HG03565 (cell line): ENCODE measurements around the gene HERC2.
"Not testable (repeated sequence)": the region's sequence is repeated elsewhere in the genome, so short reads cannot be mapped to it uniquely, and the experiment has no call there.

Experiments
- ATAC-seq: cut with Tn5 transposase; IDR thresholded peaks from one replicate; pipeline ENCODE4 v1.9.1; 2021; ENCODE audit warnings: mild to moderate bottlenecking, moderate library complexity; ENCODE audit not compliant: unreplicated experiment

The HERC2 gene

DNA sequence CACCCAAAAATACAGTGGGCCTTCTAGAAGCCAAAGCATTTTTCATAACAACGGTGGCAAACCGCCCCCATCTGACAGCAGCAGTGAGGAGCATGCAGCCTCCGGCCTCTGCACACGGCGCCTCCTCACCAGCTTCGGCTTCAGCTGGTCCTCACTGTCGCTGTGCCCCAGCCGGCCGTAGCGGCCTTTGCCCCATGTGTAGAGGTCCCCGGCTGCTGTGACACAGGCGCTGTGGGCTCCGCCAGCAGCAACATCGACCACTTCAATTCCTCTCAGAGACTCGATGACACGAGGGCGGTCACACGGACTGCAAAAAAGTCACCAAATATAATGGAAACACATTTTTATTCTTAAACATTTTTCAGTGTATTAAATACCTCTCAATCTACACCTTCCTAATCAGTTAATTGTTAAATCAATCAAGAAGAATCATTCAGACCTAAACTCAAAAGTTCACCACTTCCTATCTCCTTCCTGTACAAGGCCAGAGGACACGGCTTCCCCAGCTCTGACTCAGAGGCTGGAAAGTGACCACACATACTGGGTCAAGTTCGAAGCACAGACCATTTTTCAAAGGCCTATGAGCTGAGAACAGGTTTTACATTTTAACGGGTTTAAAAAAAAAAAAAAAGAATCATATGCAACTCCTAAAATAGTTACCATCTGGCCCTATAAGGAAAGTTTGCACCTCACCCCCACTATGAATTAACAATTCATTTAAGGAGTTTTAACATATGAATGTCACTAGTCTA lies 189.3 kb downstream of the HERC2 start:
- ATAC-seq, result no peak

DNA sequence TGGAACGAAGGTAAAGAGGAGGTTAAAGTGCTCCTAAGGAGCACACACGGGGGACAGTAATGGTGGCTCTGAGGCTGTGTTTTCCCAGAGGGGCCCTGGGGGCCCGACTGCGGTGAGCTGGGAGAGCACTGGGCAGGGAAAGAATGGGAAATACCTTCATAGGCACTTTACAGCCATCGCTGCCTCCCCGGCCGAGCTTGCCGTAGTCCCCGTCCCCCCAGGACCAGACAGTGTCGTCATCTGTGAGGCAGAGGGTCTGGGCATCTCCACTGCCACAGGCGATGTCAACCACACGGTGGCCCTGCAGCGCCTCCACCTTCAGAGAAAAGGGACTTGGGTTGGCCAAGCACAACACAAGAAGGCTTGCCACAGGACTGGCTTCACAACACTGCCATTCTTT lies 190.0 kb downstream of the HERC2 start:
- no peak for ATAC-seq

DNA sequence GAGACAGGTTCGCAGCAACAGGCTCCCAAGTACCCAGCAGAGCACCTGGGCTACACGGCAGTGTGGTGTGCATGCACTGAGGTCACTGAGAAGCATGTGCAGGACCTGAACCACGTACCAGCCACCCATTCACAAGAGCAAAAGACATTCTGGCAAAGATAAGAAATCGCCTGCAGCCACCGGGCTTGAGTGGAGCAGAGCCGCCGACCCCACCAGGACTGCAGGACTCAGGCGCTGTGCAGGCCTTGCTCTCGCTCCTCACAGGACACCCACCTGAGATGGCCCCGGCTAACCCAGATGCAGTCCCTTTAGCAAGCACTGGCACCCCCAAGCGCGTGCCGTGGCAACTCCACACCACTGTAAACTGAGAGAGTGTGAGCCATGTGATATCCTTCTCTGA lies 190.6 kb downstream of the HERC2 start:
- ATAC-seq, result no peak

DNA sequence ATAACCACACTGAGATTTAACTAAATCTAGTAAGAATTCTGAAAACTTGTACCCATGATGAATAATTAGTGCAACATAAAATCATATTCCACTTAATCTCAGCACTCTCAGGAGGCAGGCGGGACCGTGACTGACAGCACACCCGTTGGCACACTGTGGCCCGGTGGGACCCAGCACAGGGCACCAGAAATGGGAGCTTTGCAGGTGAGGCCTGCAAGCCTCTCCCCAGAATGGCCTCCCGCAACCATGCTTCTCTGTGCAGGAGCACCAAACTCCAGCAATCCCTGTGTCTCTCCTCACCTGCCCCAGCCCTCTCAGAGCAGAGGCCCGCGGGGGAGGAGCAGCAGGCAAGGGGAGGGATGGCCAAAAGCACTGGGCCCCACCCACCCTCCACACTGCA lies 191.3 kb downstream of the HERC2 start:
- ATAC-seq, result no peak

DNA sequence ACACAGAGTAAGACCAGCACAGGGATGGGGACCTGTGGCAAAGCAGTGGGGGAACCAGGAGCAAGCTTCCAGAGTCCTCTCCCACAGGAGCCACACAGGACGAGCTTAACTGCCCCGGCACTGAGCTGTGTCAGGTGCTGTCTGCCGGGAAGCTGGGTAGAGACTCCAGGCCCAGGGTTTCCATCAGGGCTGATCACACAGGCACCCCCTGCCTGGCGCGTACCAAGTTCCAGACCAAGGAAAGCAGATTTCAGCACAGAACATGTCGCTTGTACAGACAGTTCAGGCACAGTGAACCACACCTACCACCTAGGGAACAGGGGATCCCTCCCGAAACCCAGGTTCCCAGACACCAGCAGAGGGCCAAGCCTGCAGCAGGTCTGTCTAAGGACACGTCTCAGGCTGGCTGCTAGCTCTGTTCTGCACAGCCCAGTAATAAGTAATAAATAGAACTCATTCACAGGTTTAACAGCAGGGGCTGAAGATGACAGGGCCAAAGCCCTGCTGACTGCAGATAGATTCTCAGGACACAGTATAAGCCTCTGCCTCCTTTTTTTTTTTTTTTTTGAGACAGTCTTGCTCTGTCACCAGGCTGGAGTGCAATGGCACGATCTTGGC lies 192.6 kb downstream of the HERC2 start:
- ATAC-seq, result no peak

DNA sequence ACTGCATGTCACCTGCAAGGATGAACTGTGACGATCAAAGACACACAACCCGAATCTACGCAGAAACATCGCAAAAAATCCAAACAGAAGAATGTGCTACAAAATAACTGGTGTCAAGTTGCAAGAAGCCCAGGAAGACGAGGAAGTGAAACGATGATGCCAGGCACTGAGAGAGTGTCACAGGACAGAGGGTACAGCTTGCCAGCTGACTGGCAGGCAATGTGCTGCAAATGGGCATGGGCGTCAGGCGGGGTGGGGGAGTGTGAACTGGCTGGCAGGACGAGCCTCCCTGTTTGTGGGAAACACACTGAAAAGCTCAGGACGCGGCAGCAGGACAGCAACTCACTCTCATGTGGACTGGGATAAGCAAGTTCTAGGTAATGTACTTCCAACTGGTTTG lies 193.9 kb downstream of the HERC2 start:
- ATAC-seq, result no peak

DNA sequence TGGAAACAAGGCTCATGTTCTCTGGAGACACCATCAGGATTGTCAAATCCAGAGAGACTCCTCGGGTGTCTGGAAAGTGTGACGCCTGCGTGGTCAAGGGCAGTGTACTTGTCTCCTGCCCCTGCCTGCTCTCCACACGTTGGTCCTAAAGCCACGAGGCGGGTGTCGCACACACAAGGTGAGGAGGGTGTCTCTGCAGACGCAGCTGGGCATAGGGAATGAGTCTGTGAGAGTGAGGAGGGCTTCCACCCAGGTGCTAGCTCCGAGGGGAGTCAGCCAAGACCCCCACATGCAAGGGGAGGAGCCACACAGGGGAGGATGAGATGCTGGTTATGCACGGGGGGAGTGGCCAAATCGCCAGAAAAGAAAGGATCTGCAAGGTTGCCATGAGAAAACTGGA lies 194.9 kb downstream of the HERC2 start:
- ATAC-seq, result no peak

DNA sequence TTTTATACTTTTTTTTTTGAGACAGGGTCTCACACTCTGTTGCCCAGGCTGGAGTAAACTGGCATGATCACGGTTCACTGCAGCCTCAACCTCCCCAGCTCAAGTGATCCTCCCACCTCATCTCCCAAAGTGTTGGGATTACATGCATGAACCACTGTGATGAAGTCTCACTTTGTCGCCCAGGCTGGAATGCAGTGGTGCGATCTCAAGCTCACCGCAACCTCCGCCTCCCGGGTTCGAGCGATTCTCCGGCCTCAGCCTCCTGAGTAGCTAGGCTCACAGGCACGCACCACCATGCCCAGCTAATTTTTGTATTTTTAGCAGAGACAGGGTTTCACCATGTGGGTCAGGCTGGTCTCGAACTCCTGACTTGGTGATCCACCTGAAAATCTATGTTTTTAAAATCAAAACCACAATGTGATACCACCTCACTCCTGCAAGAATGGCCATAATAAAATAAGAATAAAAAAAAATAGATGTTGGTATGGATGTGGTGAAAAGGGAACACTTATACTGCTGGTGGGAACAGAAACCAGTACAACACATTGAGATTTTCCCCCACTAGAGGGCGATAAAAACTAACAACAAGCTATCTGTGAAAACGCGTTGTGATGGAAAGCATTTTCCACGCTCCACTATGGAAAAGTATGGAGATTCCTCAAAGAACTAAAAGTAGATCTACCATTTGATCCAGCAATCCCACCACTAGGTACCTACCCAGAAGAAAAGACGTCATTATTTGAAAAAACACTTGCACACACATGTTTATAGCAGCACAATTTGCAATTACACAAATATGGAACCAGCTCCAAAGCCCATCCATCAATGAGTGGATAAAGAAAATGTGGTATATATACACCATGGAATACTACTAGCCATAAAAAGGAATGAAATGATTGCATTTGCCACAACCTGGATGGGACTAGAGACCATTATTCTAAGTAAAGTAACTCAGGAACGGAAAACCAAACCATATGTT lies 196.0 kb downstream of the HERC2 start:
- ATAC-seq, result no peak

DNA sequence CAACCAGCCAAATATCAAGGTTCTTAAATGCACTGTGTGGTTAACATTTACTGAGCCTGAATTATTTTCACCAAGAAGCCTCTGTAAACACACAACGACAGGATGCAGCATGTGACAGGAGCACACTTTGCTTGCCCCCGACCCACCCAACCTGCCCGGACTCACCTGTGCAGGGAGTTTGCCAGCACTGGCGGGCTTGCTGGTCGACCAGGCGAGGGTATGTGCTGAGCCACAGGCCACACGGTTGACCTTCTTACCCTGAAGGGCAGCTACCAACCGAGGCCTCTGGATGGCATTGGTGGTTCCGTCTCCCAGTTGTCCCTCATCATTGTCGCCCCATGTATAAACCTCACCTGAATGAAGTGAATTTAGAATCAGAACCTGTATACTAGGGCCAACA lies 197.1 kb downstream of the HERC2 start:
- no peak for ATAC-seq

DNA sequence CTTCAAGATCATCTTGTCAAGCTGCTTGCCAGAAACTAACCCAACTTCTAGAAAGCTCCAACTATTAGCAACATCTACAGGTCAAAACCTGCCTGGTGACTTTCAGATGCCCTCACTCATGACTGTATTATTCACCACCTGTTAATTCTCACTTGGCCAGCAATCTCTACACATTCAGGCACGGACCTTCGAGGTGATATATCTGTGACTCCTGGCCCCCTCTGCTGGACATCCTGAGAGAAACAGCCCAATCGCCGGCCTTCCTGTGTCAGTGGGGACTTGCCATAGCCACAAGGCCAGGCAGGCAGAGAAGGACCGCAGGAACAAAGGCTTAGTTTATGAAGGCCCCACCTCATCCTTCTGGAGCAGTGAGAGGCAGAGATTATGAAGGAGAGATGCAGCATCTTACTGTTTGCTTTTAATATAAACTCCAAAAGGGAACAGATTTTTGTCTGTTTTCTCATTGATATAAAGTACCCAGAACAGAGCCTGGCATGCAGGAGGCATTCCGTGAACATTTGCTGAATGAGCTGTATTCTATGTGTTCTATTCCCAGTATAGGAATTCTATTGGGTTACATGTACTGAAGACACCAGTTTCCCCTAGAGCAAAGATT lies 198.5 kb downstream of the HERC2 start:
- ATAC-seq, result peak; percentile 53

DNA sequence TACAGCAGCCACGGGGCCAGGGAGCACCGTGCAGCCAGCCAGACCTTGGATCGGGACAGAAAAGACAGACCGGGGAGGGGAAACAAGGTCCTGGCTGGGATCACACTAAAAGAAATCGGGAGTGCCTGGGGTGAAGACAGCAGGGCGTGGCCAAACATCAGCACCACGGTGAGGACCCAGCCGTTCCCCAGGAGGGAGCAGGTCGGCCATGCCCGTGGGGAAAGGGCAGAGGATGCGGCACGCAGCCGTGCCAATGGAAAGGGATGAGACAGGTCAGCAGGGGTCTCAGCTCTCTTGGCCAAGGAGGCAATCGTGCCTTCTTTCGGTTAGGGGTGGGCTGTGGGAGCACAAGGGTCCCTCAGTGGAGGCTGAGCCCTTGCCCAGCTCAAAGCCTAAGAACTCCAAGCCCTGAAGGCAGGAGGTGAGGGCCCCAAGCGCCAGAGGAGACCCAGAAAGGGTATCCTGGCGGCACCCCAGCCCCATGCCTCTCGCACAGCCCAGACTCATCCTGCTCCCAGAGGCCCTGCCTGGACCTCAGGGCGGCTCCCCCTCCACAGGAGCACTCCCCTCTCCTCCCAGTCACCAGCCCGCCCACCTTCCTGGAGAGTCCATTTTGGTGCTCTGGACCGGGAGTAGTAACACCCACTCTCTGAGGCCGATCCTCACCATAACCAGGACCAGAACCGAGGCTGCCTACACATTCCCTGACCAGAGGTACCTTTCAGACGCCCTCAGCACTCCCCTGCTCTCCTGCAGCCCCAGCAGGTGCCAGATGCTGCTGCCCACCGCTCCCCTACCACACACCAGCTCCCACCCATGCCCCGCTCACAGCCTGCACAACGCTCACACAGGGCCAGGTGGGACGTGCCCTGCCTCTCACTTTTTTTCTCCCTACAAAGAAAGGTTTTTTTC lies 199.7 kb downstream of the HERC2 start:
- no peak for ATAC-seq

DNA sequence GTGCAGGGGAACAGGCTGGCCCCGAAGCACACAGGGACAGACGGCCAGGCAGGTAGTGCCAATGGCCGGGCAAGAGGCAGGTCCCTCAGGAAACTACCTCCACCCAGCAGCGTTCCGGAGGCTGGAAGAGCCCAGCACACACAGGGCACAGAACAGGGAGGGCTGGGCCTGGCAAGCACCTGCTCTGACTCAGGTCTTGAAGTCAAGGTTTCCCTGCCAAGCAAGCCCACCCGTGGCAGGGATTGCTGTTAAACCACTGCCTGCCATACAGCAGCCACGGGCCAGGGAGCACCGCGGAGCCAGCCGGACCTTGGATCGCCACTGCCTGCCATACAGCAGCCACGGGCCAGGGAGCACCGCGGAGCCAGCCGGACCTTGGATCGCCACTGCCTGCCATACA lies 200.4 kb downstream of the HERC2 start:
- not testable (repeated sequence) for ATAC-seq

DNA sequence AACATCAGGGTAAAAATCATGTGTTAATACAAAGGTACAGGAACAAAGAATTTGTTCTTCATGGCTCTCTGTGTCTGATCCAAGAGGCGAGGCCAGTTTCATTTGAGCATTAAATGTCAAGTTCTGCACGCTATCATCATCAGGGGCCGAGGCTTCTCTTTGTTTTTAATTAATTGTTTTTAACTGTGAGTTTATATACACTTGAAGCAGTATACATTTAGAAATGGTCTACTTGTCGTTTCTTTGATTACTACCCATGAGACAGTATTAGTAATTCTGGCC lies 201.7 kb downstream of the HERC2 start:
- ATAC-seq, result no peak

DNA sequence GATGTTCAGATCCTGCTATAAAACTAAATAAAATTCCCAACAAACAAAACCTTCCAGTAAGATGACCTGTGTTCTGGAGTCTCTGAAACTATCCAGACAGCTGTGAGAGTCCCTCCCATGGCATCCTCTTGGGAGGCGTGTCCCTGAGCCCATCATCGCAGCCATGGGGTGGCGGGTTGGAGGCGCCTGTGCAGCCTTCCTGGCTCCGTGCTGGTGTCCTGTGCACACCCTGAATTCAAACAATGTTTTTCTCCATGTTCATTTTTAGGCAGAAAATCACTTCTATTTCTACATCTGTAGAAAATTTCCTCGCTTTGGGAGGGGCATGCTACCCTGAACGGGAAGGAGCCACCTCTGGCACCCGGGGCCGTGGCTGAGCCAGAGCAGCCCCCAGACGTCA lies 203.4 kb downstream of the HERC2 start:
- no peak for ATAC-seq

DNA sequence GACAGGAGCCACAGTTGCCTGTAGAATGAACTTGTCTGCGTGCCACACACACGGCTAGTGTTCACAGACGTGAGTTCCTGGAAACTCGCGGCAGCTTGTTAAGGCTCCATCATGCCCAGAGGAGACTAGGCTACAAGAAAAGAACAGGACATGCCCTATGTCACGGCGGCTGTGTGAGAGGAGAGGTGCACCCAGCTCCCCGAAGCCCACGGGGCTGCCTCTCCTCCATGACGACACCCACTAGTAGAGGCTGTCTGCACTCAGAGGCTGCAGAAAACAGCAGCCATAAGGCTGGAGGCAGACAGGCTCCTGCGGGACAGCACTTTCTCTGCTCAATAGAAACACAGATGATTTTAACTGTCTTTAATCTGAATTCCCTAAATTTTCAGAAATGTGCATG lies 203.9 kb downstream of the HERC2 start:
- no peak for ATAC-seq

DNA sequence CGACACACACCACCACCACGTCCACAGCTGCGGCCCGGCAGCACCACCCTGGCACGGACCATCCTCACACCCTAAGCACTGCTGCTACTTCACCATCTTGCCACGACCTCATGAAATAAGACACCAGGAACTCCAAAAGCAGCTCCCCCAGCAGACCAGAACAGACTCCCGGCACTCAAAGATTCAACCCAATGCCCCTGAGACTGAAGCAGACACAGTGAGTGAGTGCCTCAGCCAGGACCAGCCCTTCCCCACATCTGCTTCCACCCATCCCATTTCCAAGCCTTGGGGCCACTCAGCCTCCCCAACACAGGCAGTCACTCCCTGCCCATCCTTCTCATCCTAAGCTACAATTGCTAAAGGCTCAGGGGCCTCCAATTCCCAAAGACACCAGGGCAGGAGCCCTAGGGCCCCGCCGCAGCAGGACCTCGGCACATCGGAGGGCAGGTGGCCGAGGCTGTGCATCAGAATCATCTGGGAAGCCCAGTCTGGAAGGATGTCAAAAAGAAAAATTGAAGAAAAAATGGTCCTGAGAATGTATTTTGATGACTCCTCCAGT lies 204.5 kb downstream of the HERC2 start:
- no peak for ATAC-seq

DNA sequence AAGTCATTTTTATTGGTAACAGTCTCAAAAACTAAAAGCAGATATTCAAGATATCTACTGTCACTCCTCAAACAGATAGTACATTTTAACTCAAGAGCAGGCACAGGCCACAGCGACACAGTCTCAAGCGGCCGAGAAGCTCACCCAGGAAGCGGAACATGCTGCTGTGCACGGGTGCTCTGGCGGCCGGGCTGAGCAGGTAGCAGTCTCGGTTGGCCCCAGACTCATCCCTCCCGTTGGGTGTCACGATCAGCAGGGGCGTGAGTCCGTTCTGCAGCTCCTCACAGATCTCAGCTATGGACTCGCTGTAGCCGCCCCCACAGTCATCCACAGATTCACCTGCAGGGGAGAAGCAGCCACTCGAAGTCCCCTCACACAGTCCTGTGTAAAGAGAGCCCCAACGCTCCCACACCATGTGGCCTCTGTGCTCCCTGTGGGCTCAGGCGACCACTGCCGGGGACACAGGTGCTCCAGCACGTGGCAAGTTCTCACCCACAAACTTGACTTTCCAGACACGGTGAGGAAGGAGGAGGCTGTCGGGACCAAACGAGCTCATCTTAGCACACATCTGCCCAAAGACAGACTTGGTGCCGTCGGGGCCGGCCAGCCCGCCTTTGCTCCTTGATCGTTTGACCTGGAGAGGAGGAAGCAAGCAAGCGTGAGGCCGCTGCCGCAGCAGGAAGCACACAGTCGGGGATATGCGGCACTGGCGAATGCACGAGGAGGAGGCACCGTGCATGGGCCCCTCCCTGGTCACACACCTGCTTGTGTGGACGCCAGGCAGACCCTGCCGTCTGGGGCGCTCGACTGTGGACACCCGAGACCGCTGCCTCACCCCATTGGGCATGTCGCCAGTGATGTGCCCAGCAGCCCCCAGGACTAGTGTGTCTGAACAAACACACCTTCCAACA lies 205.2 kb downstream of the HERC2 start:
- ATAC-seq, result no peak

DNA sequence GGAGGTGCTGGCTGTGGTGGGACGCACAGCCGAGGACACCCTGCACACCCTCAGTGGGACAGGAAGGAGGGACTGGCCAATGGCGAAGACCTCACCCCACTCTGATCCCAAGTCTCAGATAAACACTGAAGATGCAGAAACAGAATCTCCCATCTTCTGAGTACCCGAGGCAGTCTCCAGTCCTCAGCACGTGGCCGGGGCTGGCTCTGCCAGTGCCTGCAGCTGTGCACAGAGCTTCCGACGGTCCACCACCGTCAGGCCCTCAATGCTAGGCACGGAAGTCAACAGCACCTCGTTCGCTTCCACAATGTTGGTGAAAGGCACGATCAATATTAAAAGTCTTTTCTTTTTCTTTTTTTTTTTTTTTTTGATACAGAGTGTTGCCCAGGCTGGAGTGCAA lies 206.1 kb downstream of the HERC2 start:
- ATAC-seq, result no peak
